ENCODE results near the gene PCDH17. TPM values are rescaled to one million over a fixed set of nuclear protein-coding genes. Genes with fewer than 3 reads are reported as not detected.

PCDH17 gene
- total and polyA plus RNA-seq, 4 donors, result 0.59 to 8.8 (median 0.98) TPM

DNA sequence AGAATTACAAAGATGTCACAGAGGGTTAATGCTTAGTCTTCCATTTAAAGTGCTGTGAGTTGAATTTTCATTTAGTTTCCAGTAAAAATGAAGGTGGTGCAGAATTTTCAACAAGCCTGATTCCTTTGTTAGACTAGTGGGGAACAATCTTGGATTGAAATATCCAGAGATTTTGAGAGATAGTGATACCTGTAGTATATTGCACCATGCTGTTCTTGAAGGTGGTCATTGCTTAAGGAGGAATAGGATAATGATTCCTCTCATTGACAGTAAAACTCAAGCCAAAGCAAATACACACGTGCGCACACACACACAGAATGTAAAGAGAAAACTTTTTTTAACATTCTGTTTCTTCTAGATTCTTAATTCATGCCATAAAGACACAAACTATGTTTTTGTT is 5.3 kb downstream of the PCDH17 start:
- 59% methylated on average over 2 of the region's 2 CpGs for WGBS
- Histone ChIP-seq H3K27me3 (ENCODE audit: control insufficient read depth in 4 of 4, insufficient read depth in 4 of 4, low read length in 3 of 4) (peaks cover 0 to 9% (median 2%) of the 10 kb centered on the region in 4 donors), H3K27ac (ENCODE audit: low read depth in 1 of 2, low read length in 2 of 2) (no peak overlapping the region), H3K4me3 (ENCODE audit: low read depth in 1 of 3, low read length in 3 of 3) (no peak overlapping the region), H3K4me1 (ENCODE audit: control insufficient read depth in 4 of 4, insufficient read depth in 4 of 4, low read length in 3 of 4) (peaks cover 0 to 13% (median 9%) of the 10 kb centered on the region in 4 donors), H3K36me3 (ENCODE audit: control insufficient read depth in 4 of 4, insufficient read depth in 3 of 4, low read depth in 1 of 4, low read length in 3 of 4) (no peaks in the 10 kb centered on the region), H3K9ac (ENCODE audit: low read depth in 1 of 2, low read length in 2 of 2) (no peak overlapping the region), H3K9me3 (ENCODE audit: control insufficient read depth in 4 of 4, low read length in 3 of 4) (peaks cover 0 to 12% (median 3%) of the 10 kb centered on the region in 4 donors)
- TF ChIP-seq FOXA1 (IDR thresholded peaks at IDR 0.05) (no peak), HNF4G (IDR thresholded peaks at IDR 0.05) (no peak), NR2F2 (IDR thresholded peaks at IDR 0.05) (no peak), GABPA (IDR thresholded peaks at IDR 0.05 in 1 of 2, conservative IDR thresholded peaks at IDR 0.05 in 1 of 2) (no peak)
- no peak for DNase-seq (ENCODE audit: low spot score)

- H3K4me3 ChIP-seq (ENCODE audit: low read depth in 1 of 3, low read length in 3 of 3), result no peak overlapping the region
- no peak overlapping the region for H3K27ac ChIP-seq (ENCODE audit: low read depth in 1 of 2, low read length in 2 of 2)
- TF ChIP-seq, protein P1, sequence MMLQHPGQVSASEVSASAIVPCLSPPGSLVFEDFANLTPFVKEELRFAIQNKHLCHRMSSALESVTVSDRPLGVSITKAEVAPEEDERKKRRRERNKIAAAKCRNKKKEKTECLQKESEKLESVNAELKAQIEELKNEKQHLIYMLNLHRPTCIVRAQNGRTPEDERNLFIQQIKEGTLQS (IDR thresholded peaks at IDR 0.05), result no peak
- TF ChIP-seq YY1 (IDR thresholded peaks at IDR 0.05) (no peak), HNF4G (IDR thresholded peaks at IDR 0.05) (no peak), SP1 (IDR thresholded peaks at IDR 0.05) (no peak), HNF4A (conservative IDR thresholded peaks at IDR 0.05) (no peak)
- TF ChIP-seq, protein P2, sequence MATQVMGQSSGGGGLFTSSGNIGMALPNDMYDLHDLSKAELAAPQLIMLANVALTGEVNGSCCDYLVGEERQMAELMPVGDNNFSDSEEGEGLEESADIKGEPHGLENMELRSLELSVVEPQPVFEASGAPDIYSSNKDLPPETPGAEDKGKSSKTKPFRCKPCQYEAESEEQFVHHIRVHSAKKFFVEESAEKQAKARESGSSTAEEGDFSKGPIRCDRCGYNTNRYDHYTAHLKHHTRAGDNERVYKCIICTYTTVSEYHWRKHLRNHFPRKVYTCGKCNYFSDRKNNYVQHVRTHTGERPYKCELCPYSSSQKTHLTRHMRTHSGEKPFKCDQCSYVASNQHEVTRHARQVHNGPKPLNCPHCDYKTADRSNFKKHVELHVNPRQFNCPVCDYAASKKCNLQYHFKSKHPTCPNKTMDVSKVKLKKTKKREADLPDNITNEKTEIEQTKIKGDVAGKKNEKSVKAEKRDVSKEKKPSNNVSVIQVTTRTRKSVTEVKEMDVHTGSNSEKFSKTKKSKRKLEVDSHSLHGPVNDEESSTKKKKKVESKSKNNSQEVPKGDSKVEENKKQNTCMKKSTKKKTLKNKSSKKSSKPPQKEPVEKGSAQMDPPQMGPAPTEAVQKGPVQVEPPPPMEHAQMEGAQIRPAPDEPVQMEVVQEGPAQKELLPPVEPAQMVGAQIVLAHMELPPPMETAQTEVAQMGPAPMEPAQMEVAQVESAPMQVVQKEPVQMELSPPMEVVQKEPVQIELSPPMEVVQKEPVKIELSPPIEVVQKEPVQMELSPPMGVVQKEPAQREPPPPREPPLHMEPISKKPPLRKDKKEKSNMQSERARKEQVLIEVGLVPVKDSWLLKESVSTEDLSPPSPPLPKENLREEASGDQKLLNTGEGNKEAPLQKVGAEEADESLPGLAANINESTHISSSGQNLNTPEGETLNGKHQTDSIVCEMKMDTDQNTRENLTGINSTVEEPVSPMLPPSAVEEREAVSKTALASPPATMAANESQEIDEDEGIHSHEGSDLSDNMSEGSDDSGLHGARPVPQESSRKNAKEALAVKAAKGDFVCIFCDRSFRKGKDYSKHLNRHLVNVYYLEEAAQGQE (IDR thresholded peaks at IDR 0.05), result no peak
- TF ChIP-seq, protein P3, sequence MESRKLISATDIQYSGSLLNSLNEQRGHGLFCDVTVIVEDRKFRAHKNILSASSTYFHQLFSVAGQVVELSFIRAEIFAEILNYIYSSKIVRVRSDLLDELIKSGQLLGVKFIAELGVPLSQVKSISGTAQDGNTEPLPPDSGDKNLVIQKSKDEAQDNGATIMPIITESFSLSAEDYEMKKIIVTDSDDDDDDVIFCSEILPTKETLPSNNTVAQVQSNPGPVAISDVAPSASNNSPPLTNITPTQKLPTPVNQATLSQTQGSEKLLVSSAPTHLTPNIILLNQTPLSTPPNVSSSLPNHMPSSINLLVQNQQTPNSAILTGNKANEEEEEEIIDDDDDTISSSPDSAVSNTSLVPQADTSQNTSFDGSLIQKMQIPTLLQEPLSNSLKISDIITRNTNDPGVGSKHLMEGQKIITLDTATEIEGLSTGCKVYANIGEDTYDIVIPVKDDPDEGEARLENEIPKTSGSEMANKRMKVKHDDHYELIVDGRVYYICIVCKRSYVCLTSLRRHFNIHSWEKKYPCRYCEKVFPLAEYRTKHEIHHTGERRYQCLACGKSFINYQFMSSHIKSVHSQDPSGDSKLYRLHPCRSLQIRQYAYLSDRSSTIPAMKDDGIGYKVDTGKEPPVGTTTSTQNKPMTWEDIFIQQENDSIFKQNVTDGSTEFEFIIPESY (IDR thresholded peaks at IDR 0.05), result no peak
- no peak for DNase-seq (ENCODE audit: low spot score)
- peaks cover 0 to 9% (median 2%) of the 10 kb centered on the region in 4 donors for H3K27me3 ChIP-seq (ENCODE audit: control insufficient read depth in 4 of 4, insufficient read depth in 4 of 4, low read length in 3 of 4)
- peaks cover 0 to 6% (median 3%) of the 10 kb centered on the region in 4 donors for H3K4me1 ChIP-seq (ENCODE audit: control insufficient read depth in 4 of 4, insufficient read depth in 4 of 4, low read length in 3 of 4)
- no peak overlapping the region for H3K9ac ChIP-seq (ENCODE audit: low read depth in 1 of 2, low read length in 2 of 2)
- peaks cover 0 to 8% (median 3%) of the 10 kb centered on the region in 4 donors for H3K9me3 ChIP-seq (ENCODE audit: control insufficient read depth in 4 of 4, low read length in 3 of 4)
- 92% methylated on average over 1 of the region's 1 CpG for WGBS
- H3K36me3 ChIP-seq (ENCODE audit: control insufficient read depth in 4 of 4, insufficient read depth in 3 of 4, low read depth in 1 of 4, low read length in 3 of 4), result no peaks in the 10 kb centered on the region
Observed at GRCh38 chr13:57637515-57637914, 6.0 kb downstream of the PCDH17 start.

DNA sequence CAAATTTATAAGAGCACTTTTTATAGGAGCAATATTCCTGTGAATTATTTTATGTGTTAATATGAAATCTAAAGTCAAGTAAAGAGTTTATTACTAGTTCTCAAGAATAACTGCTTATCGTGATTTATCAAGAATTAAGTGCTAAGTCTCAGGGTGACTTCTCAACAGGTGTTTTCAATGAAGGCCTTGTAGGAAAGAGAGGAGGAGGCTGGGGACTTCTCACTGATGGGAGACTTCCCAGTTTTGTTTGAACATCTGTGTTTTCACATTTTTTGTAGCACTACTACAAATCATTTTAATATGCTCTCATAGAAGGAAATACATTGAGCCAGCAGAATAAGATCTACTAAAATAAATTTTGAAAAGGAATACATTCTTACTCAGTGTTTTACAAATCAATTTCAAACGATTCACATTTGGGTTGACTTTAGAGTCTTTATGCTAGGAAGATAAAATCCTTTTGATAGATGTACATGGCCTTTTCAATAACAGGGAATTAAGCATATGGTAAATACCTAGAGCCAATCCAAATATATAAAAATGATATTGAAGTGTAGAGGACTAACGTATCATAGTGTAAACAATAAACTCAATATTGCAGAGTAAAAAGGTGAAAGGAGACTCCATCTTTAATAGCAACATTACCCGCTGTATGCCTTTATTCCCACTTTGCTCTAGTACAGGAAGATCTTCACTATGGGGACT is 6.8 kb downstream of the PCDH17 start:
- no peak overlapping the region for H3K4me3 ChIP-seq (ENCODE audit: low read depth in 1 of 3, low read length in 3 of 3)
- 71% methylated on average over 4 of the region's 4 CpGs for whole genome bisulfite sequencing

More for the DNA sequence above, 6.8 kb downstream of the PCDH17 start:
- DNase-seq (ENCODE audit: low spot score), result no peak
- TF ChIP-seq RXRA (IDR thresholded peaks at IDR 0.05) (no peak), NR2F2 (IDR thresholded peaks at IDR 0.05) (no peak), HNF4G (IDR thresholded peaks at IDR 0.05) (no peak)
- TF ChIP-seq, protein P2 (IDR thresholded peaks at IDR 0.05), result no peak
- Histone ChIP-seq H3K27me3 (ENCODE audit: control insufficient read depth in 4 of 4, insufficient read depth in 4 of 4, low read length in 3 of 4) (peaks cover 0 to 5% (median under 1%) of the 10 kb centered on the region in 4 donors), H3K4me1 (ENCODE audit: control insufficient read depth in 4 of 4, insufficient read depth in 4 of 4, low read length in 3 of 4) (peaks cover 0 to 3% (median under 1%) of the 10 kb centered on the region in 4 donors), H3K27ac (ENCODE audit: low read depth in 1 of 2, low read length in 2 of 2) (no peak overlapping the region), H3K36me3 (ENCODE audit: control insufficient read depth in 4 of 4, insufficient read depth in 3 of 4, low read depth in 1 of 4, low read length in 3 of 4) (no peaks in the 10 kb centered on the region), H3K9me3 (ENCODE audit: control insufficient read depth in 4 of 4, low read length in 3 of 4) (peaks cover 0 to under 1% (median 0%) of the 10 kb centered on the region in 4 donors), H3K9ac (ENCODE audit: low read depth in 1 of 2, low read length in 2 of 2) (no peak overlapping the region)
